Neuronal stem cell (in vitro differentiated cells): ENCODE data around the gene TAS1R3.

Experiments used
- DNase-seq: peaks from one replicate; pipeline ENCODE4 v3.0.0-alpha.2; 2013; ENCODE audit warnings: low spot score
- H2AFZ ChIP-seq: one replicate; pipeline ENCODE4 v1.6.1; 2013; ENCODE audit warnings: mild to moderate bottlenecking, low read length, inconsistent platforms
- H2AK5ac ChIP-seq: 2 replicates; pipeline ENCODE4 v1.6.1; 2013; ENCODE audit warnings: low read depth, mild to moderate bottlenecking, inconsistent platforms, low read length, moderate library complexity, mixed read lengths
- H2BK120ac ChIP-seq: 2 replicates; pipeline ENCODE4 v1.6.1; 2013; ENCODE audit warnings: low read depth, mild to moderate bottlenecking, inconsistent platforms, low read length, moderate library complexity, mixed read lengths
- H2BK12ac ChIP-seq: one replicate; pipeline ENCODE4 v1.6.1; 2013; ENCODE audit warnings: low read length, inconsistent platforms
- H2BK15ac ChIP-seq: 2 replicates; pipeline ENCODE4 v1.6.1; 2013; ENCODE audit warnings: mild to moderate bottlenecking, low read length, inconsistent platforms, mixed read lengths
- H2BK5ac ChIP-seq: one replicate; pipeline ENCODE4 v1.6.1; 2013; ENCODE audit warnings: inconsistent platforms, mild to moderate bottlenecking, low read length, moderate library complexity
- H3K14ac ChIP-seq: one replicate; pipeline ENCODE4 v1.6.1; 2013; ENCODE audit warnings: low read length, inconsistent platforms
- H3K18ac ChIP-seq: 2 replicates; pipeline ENCODE4 v1.6.1; 2013; ENCODE audit warnings: low read length, inconsistent platforms
- H3K23ac ChIP-seq: 2 replicates; pipeline ENCODE4 v1.6.1; 2013; ENCODE audit warnings: low read depth, mild to moderate bottlenecking, mixed read lengths, low read length, inconsistent platforms; ENCODE audit not compliant: poor library complexity
- H3K27ac ChIP-seq: replicated peaks from 3 replicates; pipeline ENCODE4 v1.5.1; 2013; ENCODE audit warnings: low read length, inconsistent platforms
- H3K27me3 ChIP-seq, 3 experiments: 2 replicates each; pipeline ENCODE4 v1.6.1; 2013; ENCODE audit warnings: low read length in 3 of 3, mild to moderate bottlenecking in 2 of 3, inconsistent platforms in 1 of 3, low read depth in 1 of 3, mixed read lengths in 1 of 3, moderate library complexity in 1 of 3; ENCODE audit not compliant: control insufficient read depth in 3 of 3, insufficient read depth in 3 of 3
- H3K36me3 ChIP-seq, 2 donors: replicated peaks in 1 of 2; 2 replicates each; pipeline ENCODE4 v1.6.1; 2013; ENCODE audit warnings: low read length in 2 of 2; ENCODE audit not compliant: control insufficient read depth in 2 of 2, insufficient read depth in 2 of 2
- H3K4ac ChIP-seq: 2 replicates; pipeline ENCODE4 v1.6.1; 2013; ENCODE audit warnings: inconsistent platforms, mild to moderate bottlenecking, low read length, moderate library complexity
- H3K4me1 ChIP-seq, 2 donors: 1 replicate in 1 of 2; 2 replicates in 1 of 2; pipeline ENCODE4 v1.6.1; 2013; ENCODE audit warnings: low read length in 2 of 2, low read depth in 1 of 2; ENCODE audit not compliant: control insufficient read depth in 2 of 2, insufficient read depth in 1 of 2
- H3K4me2 ChIP-seq: one replicate; pipeline ENCODE4 v1.6.1; 2013; ENCODE audit warnings: mild to moderate bottlenecking, low read length, inconsistent platforms; ENCODE audit not compliant: insufficient read depth, poor library complexity, severe bottlenecking
- H3K4me3 ChIP-seq, 2 donors: 2 replicates each; pipeline ENCODE4 v1.5.1; 2013; ENCODE audit warnings: low read length in 2 of 2, mild to moderate bottlenecking in 2 of 2, inconsistent platforms in 1 of 2, moderate library complexity in 1 of 2
- H3K79me1 ChIP-seq: one replicate; pipeline ENCODE4 v1.6.1; 2013; ENCODE audit warnings: low read depth, mild to moderate bottlenecking, inconsistent platforms, low read length, moderate library complexity
- H3K9ac ChIP-seq: one replicate; pipeline ENCODE4 v1.6.1; 2013; ENCODE audit warnings: mild to moderate bottlenecking, low read depth, low read length, inconsistent platforms; ENCODE audit not compliant: poor library complexity
- H3K9me3 ChIP-seq, 2 donors: replicated peaks in 1 of 2; 2 replicates each; pipeline versions ENCODE3 to v1.6.1; 2013; ENCODE audit warnings: low read length in 2 of 2, mild to moderate bottlenecking in 2 of 2, inconsistent platforms in 1 of 2, low read depth in 1 of 2, mixed read lengths in 1 of 2, moderate library complexity in 1 of 2; ENCODE audit not compliant: control insufficient read depth in 2 of 2, insufficient read depth in 1 of 2
- H4K8ac ChIP-seq: one replicate; pipeline ENCODE4 v1.6.1; 2013; ENCODE audit warnings: low read depth, mild to moderate bottlenecking, inconsistent platforms, low read length, moderate library complexity
- H4K91ac ChIP-seq: one replicate; pipeline ENCODE4 v1.6.1; 2013; ENCODE audit warnings: low read length, low read depth, mild to moderate bottlenecking, inconsistent platforms; ENCODE audit not compliant: poor library complexity
- WGBS, 2 donors: extraction: QIAGEN DNeasy Blood & Tissue Kit; methylation state at CpG; one replicate each; pipeline ENCODE4 v1.1.7; 2013; ENCODE audit warnings: missing lambda C conversion rate in 2 of 2, mixed read lengths in 1 of 2; ENCODE audit not compliant: insufficient read length in 2 of 2, insufficient replicate concordance in 1 of 2; ENCODE audit errors: extremely low coverage in 2 of 2; 5-methylcytosine and 5-hydroxymethylcytosine counted together

The TAS1R3 gene

GRCh38 chr1:1336446-1336845 is 5.4 kb downstream of the TAS1R3 start:
- no peak overlapping the region for H2BK15ac ChIP-seq
- peaks cover 14% of the 10 kb centered on the region for H3K79me1 ChIP-seq
- no peak overlapping the region for H2AFZ ChIP-seq
- H4K91ac ChIP-seq = no peak overlapping the region
- H3K4me1 ChIP-seq = peaks cover 0 to 3% of the 10 kb centered on the region in 2 donors
- peaks cover 0 to 8% of the 10 kb centered on the region in 2 donors for H3K9me3 ChIP-seq
- H3K9ac ChIP-seq = no peak overlapping the region
- no peak overlapping the region for H3K4ac ChIP-seq
- H3K14ac ChIP-seq = no peak overlapping the region
- H3K36me3 ChIP-seq = peaks cover 26 to 47% of the 10 kb centered on the region in 2 donors
- peak overlapping the region; percentile 22 for H2BK12ac ChIP-seq
- no peak overlapping the region for H3K27ac ChIP-seq
- H3K23ac ChIP-seq = no peak overlapping the region
- H2AK5ac ChIP-seq = no peak overlapping the region
- no peak overlapping the region for H3K4me3 ChIP-seq
- H3K27me3 ChIP-seq = no peaks in the 10 kb centered on the region
- H4K8ac ChIP-seq = no peak overlapping the region
- WGBS, 2 donors = no CpG with 5 or more reads among the region's 26 CpGs
- no peak for DNase-seq
- H3K18ac ChIP-seq = no peak overlapping the region
- no peak overlapping the region for H2BK120ac ChIP-seq
- H2BK5ac ChIP-seq = no peak overlapping the region
- no peak overlapping the region for H3K4me2 ChIP-seq

GRCh38 chr1:1336931-1337792 is 6.1 kb downstream of the TAS1R3 start:
- no peak overlapping the region for H2AFZ ChIP-seq
- no peaks in the 10 kb centered on the region for H3K27me3 ChIP-seq
- no peak overlapping the region for H2AK5ac ChIP-seq
- H2BK15ac ChIP-seq = no peak overlapping the region
- no peak overlapping the region for H3K9ac ChIP-seq
- no peak overlapping the region for H2BK5ac ChIP-seq
- peak overlapping the region; percentile 21 for H3K14ac ChIP-seq
- H3K4ac ChIP-seq = no peak overlapping the region
- H3K4me1 ChIP-seq = peaks cover 0 to 3% of the 10 kb centered on the region in 2 donors
- no peak for DNase-seq
- H3K18ac ChIP-seq = no peak overlapping the region
- H3K9me3 ChIP-seq = peaks cover 0 to 9% of the 10 kb centered on the region in 2 donors
- H3K36me3 ChIP-seq = peaks cover 27 to 53% of the 10 kb centered on the region in 2 donors
- H2BK12ac ChIP-seq = no peak overlapping the region
- H3K4me2 ChIP-seq = no peak overlapping the region
- WGBS, 2 donors = no CpG with 5 or more reads among the region's 32 CpGs
- H3K4me3 ChIP-seq = no peak overlapping the region
- no peak overlapping the region for H2BK120ac ChIP-seq
- no peak overlapping the region for H4K91ac ChIP-seq
- H3K23ac ChIP-seq = peak overlapping the region; percentile 43
- no peak overlapping the region for H3K27ac ChIP-seq
- no peak overlapping the region for H4K8ac ChIP-seq
- peaks cover 15% of the 10 kb centered on the region for H3K79me1 ChIP-seq

GRCh38 chr1:1337793-1338147 is 6.7 kb downstream of the TAS1R3 start:
- Histone ChIP-seq H2BK15ac (no peak overlapping the region), H3K4me1 (peaks cover 0 to 3% of the 10 kb centered on the region in 2 donors), H3K14ac (no peak overlapping the region), H3K79me1 (peaks cover 14% of the 10 kb centered on the region), H3K27me3 (no peaks in the 10 kb centered on the region), H4K91ac (no peak overlapping the region), H3K36me3 (peaks cover 27 to 53% of the 10 kb centered on the region in 2 donors), H3K4me3 (no peak overlapping the region), H3K18ac (no peak overlapping the region), H2BK5ac (no peak overlapping the region), H2AK5ac (no peak overlapping the region), H3K27ac (no peak overlapping the region), H2AFZ (no peak overlapping the region), H3K4ac (no peak overlapping the region), H3K9me3 (peaks cover 0 to 9% of the 10 kb centered on the region in 2 donors), H3K9ac (no peak overlapping the region), H3K23ac (no peak overlapping the region), H3K4me2 (no peak overlapping the region), H4K8ac (no peak overlapping the region), H2BK120ac (no peak overlapping the region), H2BK12ac (no peak overlapping the region)
- no peak for DNase-seq
- no CpG with 5 or more reads among the region's 18 CpGs for WGBS, 2 donors

- Histone ChIP-seq H3K79me1 (peaks cover 14% of the 10 kb centered on the region), H3K27ac (no peak overlapping the region), H3K23ac (peak overlapping the region; percentile 73), H3K4ac (no peak overlapping the region), H2BK15ac (no peak overlapping the region), H3K14ac (no peak overlapping the region), H4K8ac (no peak overlapping the region), H3K18ac (no peak overlapping the region), H2BK5ac (no peak overlapping the region), H2BK12ac (no peak overlapping the region), H3K4me2 (no peak overlapping the region), H3K9me3 (peaks cover 0 to 9% of the 10 kb centered on the region in 2 donors), H3K27me3 (no peaks in the 10 kb centered on the region), H3K4me1 (peaks cover 0 to 3% of the 10 kb centered on the region in 2 donors), H2AK5ac (no peak overlapping the region), H2BK120ac (no peak overlapping the region), H3K9ac (no peak overlapping the region), H2AFZ (no peak overlapping the region), H3K4me3 (no peak overlapping the region), H4K91ac (no peak overlapping the region), H3K36me3 (peaks cover 27 to 53% of the 10 kb centered on the region in 2 donors)
- WGBS, 2 donors = no CpG with 5 or more reads among the region's 36 CpGs
- DNase-seq = no peak
Observed at GRCh38 chr1:1338278-1338677, 7.2 kb downstream of the TAS1R3 start.
